ENCODE measurements around the gene HS6ST1.

HS6ST1 gene

GRCh38 chr2:128274218-128274617, 44.5 kb downstream of the HS6ST1 start:
- H3K4me3 ChIP-seq (replicated peaks; ENCODE audit: low read depth, low read length) = no peak overlapping the region
- TF ChIP-seq CTCF (IDR thresholded peaks at IDR 0.05; ENCODE audit: low read depth, low read length, missing control alignments) = no peak
- DNase-seq (ENCODE audit: extremely low read depth, low read depth) = no peak

- TF ChIP-seq CTCF (IDR thresholded peaks at IDR 0.05; ENCODE audit: low read depth, low read length, missing control alignments) = no peak
- H3K4me3 ChIP-seq (replicated peaks; ENCODE audit: low read depth, low read length) = no peak overlapping the region
- no peak for DNase-seq (ENCODE audit: extremely low read depth, low read depth)
Measured at GRCh38 chr2:128273469-128274081, 45.1 kb downstream of the HS6ST1 start.

DNA sequence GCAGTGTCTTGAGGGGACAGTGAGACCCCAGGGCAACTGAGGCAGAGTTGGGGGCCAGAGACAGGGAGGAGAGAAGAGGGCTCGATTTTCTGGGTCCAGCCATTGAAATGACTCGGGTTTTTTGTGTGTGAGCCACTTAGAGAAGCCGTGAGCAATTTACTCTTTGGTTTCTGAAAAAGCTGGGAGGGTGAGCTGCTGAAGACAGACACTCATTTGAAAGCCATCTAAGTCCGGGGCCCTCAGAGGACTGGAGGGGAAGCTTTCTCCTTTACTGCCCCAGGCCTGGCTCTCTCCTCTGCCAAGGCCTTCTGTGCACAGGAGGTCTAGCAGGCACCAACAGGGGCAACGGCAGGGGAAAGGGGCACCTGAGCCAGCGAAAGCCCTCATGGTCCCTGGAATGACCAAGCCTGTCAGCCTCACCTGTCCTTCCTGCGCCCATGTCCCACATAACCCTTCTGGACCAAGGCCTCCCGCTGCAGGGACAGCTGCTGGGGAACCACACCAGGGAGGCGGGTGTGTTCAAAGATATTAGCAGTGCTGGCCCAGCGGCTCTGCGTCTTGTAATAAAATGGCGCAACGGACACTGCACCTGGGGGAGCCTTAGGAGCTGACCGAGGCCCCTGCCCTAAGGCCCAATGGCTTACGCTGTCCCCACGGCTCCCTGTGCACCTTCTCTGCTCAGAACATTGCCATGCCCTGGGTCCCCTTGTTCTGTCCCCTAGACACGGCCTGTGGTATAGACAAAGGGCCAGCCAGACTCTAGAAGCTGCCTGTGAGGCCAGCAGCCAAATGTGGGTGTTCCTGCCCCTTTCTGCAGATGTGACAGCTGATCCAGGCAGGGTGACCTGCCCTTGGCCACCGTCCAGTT, 45.8 kb downstream of the HS6ST1 start:
- TF ChIP-seq CTCF (IDR thresholded peaks at IDR 0.05; ENCODE audit: low read depth, low read length, missing control alignments) = no peak
- DNase-seq (ENCODE audit: extremely low read depth, low read depth) = no peak
- H3K4me3 ChIP-seq (replicated peaks; ENCODE audit: low read depth, low read length) = no peak overlapping the region

DNA sequence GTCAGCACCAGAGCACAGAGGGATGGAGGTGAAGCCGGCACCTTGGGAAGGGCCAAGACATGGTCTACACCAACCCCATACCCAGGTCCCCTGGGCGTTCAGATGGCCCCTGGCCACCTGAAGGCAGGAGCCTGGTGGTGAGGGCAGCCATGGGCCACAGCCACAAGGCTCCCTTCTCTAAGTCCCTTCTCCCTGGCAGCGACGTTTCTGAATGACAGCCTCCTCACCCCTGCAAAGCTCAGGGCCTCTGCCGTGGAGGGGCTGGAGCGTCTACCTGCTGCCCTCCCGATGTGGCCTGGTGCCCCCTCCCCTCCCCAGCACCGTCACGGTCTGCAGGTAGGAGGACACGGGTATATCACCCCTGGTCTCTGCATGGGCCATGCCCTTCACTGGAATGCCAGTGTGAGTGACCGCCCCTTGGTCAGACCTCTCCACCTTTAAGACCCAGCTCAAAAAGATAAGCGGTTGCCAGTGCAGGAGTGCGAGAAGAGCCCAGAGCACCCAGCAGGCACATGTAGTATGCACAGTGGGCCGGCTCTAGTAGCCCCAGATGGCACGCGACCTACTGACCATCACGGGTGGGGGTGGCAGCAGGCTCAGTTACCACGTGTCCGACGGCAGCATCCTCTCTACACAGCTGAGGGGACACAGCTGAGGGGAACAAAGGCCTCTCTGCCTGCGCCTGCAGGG, 46.6 kb downstream of the HS6ST1 start:
- no peak for TF ChIP-seq CTCF (IDR thresholded peaks at IDR 0.05; ENCODE audit: low read depth, low read length, missing control alignments)
- no peak for DNase-seq (ENCODE audit: extremely low read depth, low read depth)
- no peak overlapping the region for H3K4me3 ChIP-seq (replicated peaks; ENCODE audit: low read depth, low read length)

- no peak for DNase-seq (ENCODE audit: extremely low read depth, low read depth)
- no peak for TF ChIP-seq CTCF (IDR thresholded peaks at IDR 0.05; ENCODE audit: low read depth, low read length, missing control alignments)
- no peak overlapping the region for H3K4me3 ChIP-seq (replicated peaks; ENCODE audit: low read depth, low read length)
Measured at GRCh38 chr2:128271597-128271910, 47.1 kb downstream of the HS6ST1 start.

GRCh38 chr2:128270672-128271596, 47.7 kb downstream of the HS6ST1 start:
- DNase-seq (ENCODE audit: extremely low read depth, low read depth) = no peak
- H3K4me3 ChIP-seq (replicated peaks; ENCODE audit: low read depth, low read length) = no peak overlapping the region
- no peak for TF ChIP-seq CTCF (IDR thresholded peaks at IDR 0.05; ENCODE audit: low read depth, low read length, missing control alignments)
